Activated naive CD4-positive, alpha-beta T cell treated with anti-CD3 and anti-CD28 coated beads, Interleukin-2, amount 50 U/mL, for 72 hours (primary cell): Measurements from ENCODE around the gene NRDC. TPM values are rescaled to one million over a fixed set of nuclear protein-coding genes. Genes with fewer than 3 reads are reported as not detected.
A peak's percentile ranks its signal among the peaks of the same experiment; 100 is the strongest.

ENCODE experiments used
- ATAC-seq, 2 donors: fragments of 150-1000 bp; cut with Tn5 transposase; 2 replicates each; pipeline ENCODE4 v1.10.0; 2021; ENCODE audit warnings: mild to moderate bottlenecking in 2 of 2, moderate library complexity in 2 of 2
- DNase-seq, 2 donors: peaks; one replicate each; pipeline ENCODE4 v3.0.0; 2021 to 2022; ENCODE audit warnings: low spot score in 2 of 2
- H3K27ac Mint-ChIP-seq, 2 donors: one replicate each; pipeline ENCODE4 v1.8.0; 2022; ENCODE audit warnings: mild to moderate bottlenecking in 2 of 2, mixed read lengths in 2 of 2
- H3K36me3 Mint-ChIP-seq, 2 donors: one replicate each; pipeline ENCODE4 v1.8.0; 2022; ENCODE audit warnings: mixed read lengths in 2 of 2
- H3K9me3 Mint-ChIP-seq, 2 donors: one replicate each; pipeline ENCODE4 v1.8.0; 2022; ENCODE audit warnings: mixed read lengths in 2 of 2
- total RNA-seq, 2 donors: library from RNA; stranded (reverse); gene quantifications; one replicate each; pipeline ENCODE4 v1.2.3, GENCODE V29; 2022

Gene NRDC
- total RNA-seq, 2 donors from 2014 or later: 132 to 163 TPM

DNA sequence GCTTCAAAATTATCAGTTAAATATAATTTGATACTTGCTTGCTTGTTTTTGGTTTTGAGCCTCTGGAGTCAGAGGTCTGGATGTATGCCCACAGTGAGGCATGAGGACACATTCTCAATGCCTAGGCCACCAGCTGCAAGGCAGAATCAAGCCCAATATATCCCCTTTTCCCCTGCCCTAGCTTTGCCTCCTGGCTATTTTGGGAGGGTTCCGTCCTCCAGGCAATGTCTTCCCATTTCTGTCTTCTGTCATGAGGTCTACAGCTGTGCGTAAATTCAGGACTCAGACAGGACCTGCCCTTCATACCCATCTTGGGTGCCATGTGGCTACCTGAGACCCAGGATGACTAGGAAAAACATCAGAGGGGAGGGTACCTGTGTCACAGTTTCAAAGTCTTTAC is 19.2 kb downstream of the NRDC start:
- Mint-ChIP-seq H3K36me3 (peaks cover 0 to 26% of the 10 kb centered on the region in 2 donors), H3K27ac (no peak overlapping the region), H3K9me3 (no peaks in the 10 kb centered on the region)
- no peak for ATAC-seq
- DNase-seq: no peak

DNA sequence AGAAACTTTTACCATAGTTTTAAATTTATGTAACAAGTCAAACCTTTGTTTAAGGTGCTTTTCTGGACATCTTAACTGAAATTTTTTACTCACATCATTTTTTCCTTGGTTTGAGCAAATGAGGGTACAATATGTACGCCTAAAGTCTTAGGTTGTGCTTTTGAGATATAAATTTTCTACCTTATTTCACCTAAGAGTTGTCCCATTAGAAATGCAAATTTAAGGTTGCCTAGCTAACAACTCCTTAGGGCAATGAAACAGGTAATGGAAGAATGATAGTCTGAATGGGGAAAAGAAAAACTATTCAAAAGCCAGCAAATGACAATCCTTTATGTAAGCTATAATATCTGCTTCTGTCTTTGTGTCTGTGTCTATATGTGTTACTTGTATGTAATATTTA is 19.6 kb downstream of the NRDC start:
- no peak for DNase-seq
- no peak for ATAC-seq
- no peak overlapping the region for H3K27ac Mint-ChIP-seq
- H3K9me3 Mint-ChIP-seq: no peaks in the 10 kb centered on the region
- H3K36me3 Mint-ChIP-seq: peaks cover 0 to 26% of the 10 kb centered on the region in 2 donors

- no peak for ATAC-seq
- peaks cover 0 to 11% of the 10 kb centered on the region in 2 donors for H3K36me3 Mint-ChIP-seq
- no peaks in the 10 kb centered on the region for H3K9me3 Mint-ChIP-seq
- peak overlapping the region in 1 of 2 donors; percentile 85 for H3K27ac Mint-ChIP-seq
- DNase-seq: no peak
These were observed 21.8 kb downstream of the NRDC start for GRCh38 chr1:51856745-51857144.

- Mint-ChIP-seq H3K36me3 (peaks cover 0 to 11% of the 10 kb centered on the region in 2 donors), H3K27ac (no peak overlapping the region), H3K9me3 (no peaks in the 10 kb centered on the region)
- no peak for DNase-seq
- ATAC-seq: no peak
These were observed 22.9 kb downstream of the NRDC start for GRCh38 chr1:51855624-51856023.

DNA sequence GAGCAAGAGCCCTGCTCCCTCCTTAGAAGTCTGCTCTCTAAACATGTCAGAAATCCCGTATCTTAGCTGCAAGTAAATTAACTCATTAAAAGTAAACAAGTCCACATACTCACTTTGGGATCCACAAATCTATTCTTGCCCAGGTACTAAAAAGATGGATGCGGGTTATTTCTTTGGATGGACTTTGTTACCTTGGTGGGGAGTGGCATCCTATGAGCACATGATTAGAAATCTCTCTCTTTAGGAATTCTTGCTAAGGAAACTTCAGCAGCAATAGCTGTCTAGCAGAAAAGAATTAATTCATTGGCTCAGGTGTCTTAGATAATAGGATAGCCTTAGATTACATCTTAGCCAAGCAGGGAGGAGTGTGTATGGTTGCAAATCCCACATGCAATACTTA is 25.2 kb downstream of the NRDC start:
- Mint-ChIP-seq H3K36me3 (peaks cover 0 to 11% of the 10 kb centered on the region in 2 donors), H3K27ac (no peak overlapping the region), H3K9me3 (no peaks in the 10 kb centered on the region)
- DNase-seq: no peak
- ATAC-seq: no peak

GRCh38 chr1:51851882-51852396 is 26.6 kb downstream of the NRDC start:
- H3K9me3 Mint-ChIP-seq: no peaks in the 10 kb centered on the region
- peaks cover 1 to 17% of the 10 kb centered on the region in 2 donors for H3K36me3 Mint-ChIP-seq
- DNase-seq: no peak
- ATAC-seq: no peak
- H3K27ac Mint-ChIP-seq: no peak overlapping the region

- DNase-seq: no peak
- no peak for ATAC-seq
- Mint-ChIP-seq H3K27ac (no peak overlapping the region), H3K9me3 (peaks cover 0 to 5% of the 10 kb centered on the region in 2 donors), H3K36me3 (peaks cover 7 to 18% of the 10 kb centered on the region in 2 donors)
These were observed 27.9 kb downstream of the NRDC start for GRCh38 chr1:51850420-51851223.

- no peak for ATAC-seq
- DNase-seq: no peak
- no peak overlapping the region for H3K27ac Mint-ChIP-seq
- H3K36me3 Mint-ChIP-seq: peaks cover 7 to 13% of the 10 kb centered on the region in 2 donors
- H3K9me3 Mint-ChIP-seq: peaks cover 0 to 5% of the 10 kb centered on the region in 2 donors
These were observed 31.1 kb downstream of the NRDC start for GRCh38 chr1:51847294-51847920.

DNA sequence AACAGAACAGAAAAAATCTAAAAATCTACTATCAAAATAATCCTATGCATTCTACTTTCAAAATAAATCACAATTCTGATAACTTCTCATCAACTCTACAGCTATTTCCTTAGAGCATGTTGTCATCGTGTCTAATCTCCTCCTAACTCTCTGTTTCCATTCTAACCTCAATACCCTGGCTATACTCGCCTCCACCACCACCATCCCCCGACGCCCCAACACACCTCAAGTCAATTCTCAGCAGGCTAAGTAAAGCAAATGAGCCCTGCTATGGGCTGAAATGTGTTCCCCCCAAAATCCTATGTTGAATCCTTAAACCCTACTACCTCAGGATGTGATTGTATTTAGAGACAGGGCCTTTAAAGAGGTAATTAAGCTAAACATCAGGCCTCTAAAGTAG is 34.6 kb downstream of the NRDC start:
- peak in 1 of 2 donors; percentile 35 for DNase-seq
- ATAC-seq: peak; percentile 53 to 99
- Mint-ChIP-seq H3K36me3 (peaks cover 7 to 19% of the 10 kb centered on the region in 2 donors), H3K27ac (peak overlapping the region in 1 of 2 donors; percentile 23), H3K9me3 (peaks cover 0 to 5% of the 10 kb centered on the region in 2 donors)

DNA sequence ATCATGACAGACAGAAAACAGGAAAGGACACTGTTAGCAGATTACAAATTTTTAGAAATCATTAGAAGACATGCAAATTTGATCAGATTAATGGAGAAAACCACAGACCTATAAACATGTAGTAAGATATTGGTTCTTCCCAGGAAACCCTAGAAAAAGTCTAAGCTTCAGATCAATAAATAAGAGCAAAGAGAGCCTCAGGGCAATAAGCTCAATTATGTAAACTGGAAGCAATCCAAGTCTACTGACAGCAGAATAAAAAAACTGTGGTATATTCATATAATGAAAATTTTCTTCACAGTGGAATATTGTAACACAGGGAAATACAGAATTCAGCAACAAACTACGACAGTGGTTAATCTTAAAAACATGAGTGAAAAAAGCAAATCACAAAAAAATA is 36.3 kb downstream of the NRDC start:
- peaks cover 7 to 18% of the 10 kb centered on the region in 2 donors for H3K36me3 Mint-ChIP-seq
- DNase-seq (no peak), ATAC-seq (no peak)
- H3K9me3 Mint-ChIP-seq: peaks cover 0 to 5% of the 10 kb centered on the region in 2 donors
- no peak overlapping the region for H3K27ac Mint-ChIP-seq

DNA sequence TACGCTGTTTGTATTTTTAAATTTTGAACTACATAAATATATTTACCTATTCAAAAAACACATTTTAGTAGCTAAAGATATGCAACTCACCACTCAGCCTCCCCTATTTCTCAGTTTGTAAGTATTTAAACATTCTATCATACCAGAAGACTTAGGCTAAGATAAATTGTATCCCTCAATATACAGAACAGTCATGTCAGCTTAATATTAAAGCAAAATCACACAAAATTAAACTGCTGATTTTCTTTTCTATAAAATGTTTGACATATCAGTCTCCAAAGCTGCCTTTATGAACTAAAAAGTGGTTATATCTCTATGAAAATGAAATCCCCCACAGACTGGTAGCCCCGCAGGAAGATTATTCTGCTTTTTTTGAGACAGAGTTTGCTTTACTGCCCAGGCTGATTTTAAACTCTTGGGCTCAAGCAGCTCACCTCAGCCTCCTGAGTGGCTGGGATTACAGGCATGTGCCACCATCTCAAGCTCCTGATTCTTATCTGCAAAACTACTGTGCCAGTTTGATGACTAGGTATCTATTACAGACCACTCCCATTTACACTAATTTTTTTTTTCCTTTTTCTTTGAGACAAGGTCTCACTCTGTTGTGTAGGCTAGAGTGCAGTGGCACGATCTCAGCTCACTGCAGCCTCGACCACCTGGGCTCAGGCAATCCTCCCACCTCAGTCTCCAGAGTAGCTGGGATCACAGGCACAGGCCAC is 37.6 kb downstream of the NRDC start:
- DNase-seq (no peak), ATAC-seq (no peak)
- Mint-ChIP-seq H3K27ac (no peak overlapping the region), H3K36me3 (peaks cover 0 to 15% of the 10 kb centered on the region in 2 donors), H3K9me3 (no peaks in the 10 kb centered on the region)

DNA sequence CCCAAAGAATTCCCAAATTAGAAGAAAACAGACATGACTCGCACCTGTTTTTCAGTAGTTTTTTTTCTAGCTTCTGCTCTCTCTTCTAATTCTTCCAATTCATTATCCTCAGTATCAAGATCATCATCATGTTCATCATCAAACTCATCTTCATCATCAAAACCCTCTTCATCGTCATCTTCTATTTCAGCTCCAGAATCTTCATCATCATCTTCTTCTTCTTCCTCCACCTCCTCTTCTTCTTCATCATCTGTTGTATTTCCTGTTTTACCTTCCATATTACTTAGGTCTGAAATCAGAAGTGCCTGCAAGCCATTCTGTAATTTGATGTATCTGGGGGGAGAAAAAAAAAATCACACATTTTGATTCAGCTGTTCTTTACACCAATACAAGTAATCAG is 38.3 kb downstream of the NRDC start:
- Mint-ChIP-seq H3K36me3 (peaks cover 0 to 19% of the 10 kb centered on the region in 2 donors), H3K9me3 (no peaks in the 10 kb centered on the region), H3K27ac (peak overlapping the region in 1 of 2 donors; percentile 23)
- DNase-seq (no peak), ATAC-seq (no peak)

GRCh38 chr1:51839094-51839493 is 39.4 kb downstream of the NRDC start:
- Mint-ChIP-seq H3K27ac (no peak overlapping the region), H3K9me3 (no peaks in the 10 kb centered on the region), H3K36me3 (peaks cover 0 to 19% of the 10 kb centered on the region in 2 donors)
- DNase-seq: no peak
- no peak for ATAC-seq

GRCh38 chr1:51837243-51837642 is 41.3 kb downstream of the NRDC start:
- peaks cover 0 to 19% of the 10 kb centered on the region in 2 donors for H3K36me3 Mint-ChIP-seq
- ATAC-seq: no peak

DNA sequence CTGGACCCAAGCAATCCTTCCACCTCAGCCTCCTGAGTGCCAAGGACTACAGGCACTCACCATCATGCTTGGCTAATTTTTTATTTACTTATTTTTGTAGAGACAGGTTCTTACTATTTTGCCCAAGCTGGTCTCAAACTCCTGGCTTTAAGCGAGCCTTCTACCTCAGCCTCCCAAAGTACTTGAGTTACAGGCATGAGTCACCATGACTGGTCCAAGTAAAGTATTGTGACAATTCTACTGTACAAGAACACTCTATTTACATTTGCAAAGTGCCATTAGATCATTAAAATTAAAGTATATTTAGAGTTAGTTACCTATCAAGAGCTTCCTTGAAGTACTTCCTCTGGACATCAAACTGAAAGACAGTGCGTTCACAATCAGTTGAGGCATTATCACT is 44.8 kb downstream of the NRDC start:
- Mint-ChIP-seq H3K36me3 (peaks cover 0 to 13% of the 10 kb centered on the region in 2 donors), H3K9me3 (no peaks in the 10 kb centered on the region), H3K27ac (no peak overlapping the region)
- ATAC-seq (no peak), DNase-seq (no peak)

More at GRCh38 chr1:51837243-51837642, 41.3 kb downstream of the NRDC start:
- H3K9me3 Mint-ChIP-seq: no peaks in the 10 kb centered on the region
- no peak for DNase-seq
- H3K27ac Mint-ChIP-seq: no peak overlapping the region

GRCh38 chr1:51829058-51829457 is 49.5 kb downstream of the NRDC start:
- no peak for ATAC-seq
- DNase-seq: no peak
- no peaks in the 10 kb centered on the region for H3K9me3 Mint-ChIP-seq
- no peaks in the 10 kb centered on the region for H3K36me3 Mint-ChIP-seq
- peak overlapping the region in 1 of 2 donors; percentile 69 for H3K27ac Mint-ChIP-seq

GRCh38 chr1:51819810-51820209 is 58.7 kb downstream of the NRDC start:
- DNase-seq (no peak), ATAC-seq (no peak)
- peaks cover 0 to 6% of the 10 kb centered on the region in 2 donors for H3K36me3 Mint-ChIP-seq
- H3K27ac Mint-ChIP-seq: peak overlapping the region in 1 of 2 donors; percentile 44
- no peaks in the 10 kb centered on the region for H3K9me3 Mint-ChIP-seq
